ENCODE results near the gene NLRC5.

Gene NLRC5

DNA sequence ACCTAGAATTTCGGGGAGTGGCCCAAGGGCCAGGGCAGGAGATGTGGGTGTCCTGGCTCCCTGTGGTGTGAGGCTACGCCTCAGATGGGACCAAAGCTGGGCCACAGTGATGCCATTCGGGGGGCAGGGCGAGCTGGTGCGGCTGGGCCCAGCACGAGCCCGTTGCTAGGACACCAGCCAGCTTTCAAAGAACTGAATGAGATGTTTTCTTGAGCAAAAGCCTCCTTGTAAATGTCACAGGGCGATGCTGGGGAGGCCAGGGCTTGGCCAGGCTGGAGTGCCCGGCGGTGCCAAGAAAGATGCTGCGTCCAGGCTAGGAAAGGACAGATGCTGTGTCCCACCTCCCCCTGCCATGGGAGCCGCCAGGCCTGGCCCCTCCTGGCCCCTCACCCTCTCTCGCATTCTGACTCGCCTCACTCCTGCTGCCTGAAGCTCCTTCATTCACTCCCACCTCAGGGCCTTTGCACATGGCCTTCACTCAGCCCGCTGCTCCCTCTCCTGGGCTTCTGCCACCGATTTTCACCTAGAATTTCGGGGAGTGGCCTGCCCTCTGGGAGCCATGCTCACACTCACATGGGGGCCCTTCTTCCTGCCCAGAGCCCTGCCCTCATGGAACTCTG lies 142.1 kb downstream of the NLRC5 start:
- no peak for DNase-seq

DNA sequence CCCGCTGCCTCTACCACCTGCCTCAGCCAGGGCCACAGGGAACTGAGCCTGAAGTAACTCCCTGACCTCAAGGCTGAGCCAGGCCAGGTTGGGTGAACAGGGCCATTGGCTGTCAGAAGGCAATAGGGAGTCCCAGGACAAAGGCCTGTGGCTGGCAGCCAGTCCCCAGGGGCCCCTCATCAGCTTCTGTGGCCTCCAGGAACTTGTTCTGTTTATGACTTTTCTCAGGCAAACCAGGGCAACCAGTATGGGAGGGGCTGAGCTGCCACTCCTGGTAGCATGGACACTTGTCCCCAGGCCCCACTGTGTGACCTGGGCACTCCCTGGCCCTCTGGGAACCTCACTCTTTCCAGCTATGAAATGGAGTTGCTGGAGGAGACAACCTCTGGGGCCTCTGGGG lies 143.1 kb downstream of the NLRC5 start:
- DNase-seq = no peak

DNA sequence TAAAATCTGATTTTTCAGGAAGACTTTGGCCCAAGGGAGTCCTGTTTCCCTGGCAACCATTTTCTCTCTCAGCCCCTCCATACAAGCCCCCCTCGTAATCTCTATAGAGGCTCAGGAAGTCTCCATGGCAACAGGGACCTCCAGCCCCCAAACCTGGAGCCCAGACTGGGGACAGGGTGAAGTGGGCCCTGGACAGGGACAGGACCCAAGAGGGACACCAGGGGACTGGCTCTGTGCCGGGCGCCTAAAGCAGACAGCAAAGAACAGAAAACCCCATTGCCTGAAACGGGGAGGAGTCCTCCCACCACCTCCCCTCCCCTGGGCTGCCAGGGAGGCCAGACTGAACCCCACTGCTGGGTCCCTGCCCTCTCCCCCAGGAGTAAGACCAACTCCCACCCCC lies 143.7 kb downstream of the NLRC5 start:
- no peak for DNase-seq

Data from cortex of kidney (tissue), 1 donor.